PFSK-1 (cell line): Measurements from ENCODE around the gene ZNF416.

Source experiments
- FOXP2 ChIP-seq: optimal IDR thresholded peaks from 2 replicates; pipeline ENCODE3; 2011; ENCODE audit warnings: borderline replicate concordance, control low read depth, inconsistent platforms; ENCODE audit not compliant: insufficient read depth; ENCODE audit errors: extremely low read length, extremely low read depth
- POLR2AphosphoS5 ChIP-seq: IDR thresholded peaks from 2 replicates; pipeline ENCODE4 v1.6.1; 2012; ENCODE audit warnings: low read depth, mild to moderate bottlenecking, control low read depth, low read length, moderate library complexity
- REST ChIP-seq, 2 experiments: IDR thresholded peaks; 2 replicates each; pipeline versions ENCODE4 v1.6.1 to v1.8.0; 2011 to 2012; ENCODE audit warnings: low read depth in 2 of 2, low read length in 2 of 2, control low read depth in 1 of 2, inconsistent platforms in 1 of 2, mild to moderate bottlenecking in 1 of 2, moderate library complexity in 1 of 2; ENCODE audit not compliant: insufficient read depth in 1 of 2
- SIN3A ChIP-seq: IDR thresholded peaks from 2 replicates; pipeline ENCODE4 v1.6.1; 2012; ENCODE audit warnings: mild to moderate bottlenecking, low read length, moderate library complexity, borderline replicate concordance; ENCODE audit not compliant: insufficient read depth
- TAF1 ChIP-seq: IDR thresholded peaks from 2 replicates; pipeline ENCODE4 v1.6.1; 2012; ENCODE audit warnings: low read length, control low read depth, borderline replicate concordance; ENCODE audit not compliant: insufficient read depth

ZNF416 gene

GRCh38 chr19:57559008-57559403 is 19.7 kb downstream of the ZNF416 start:
- TF ChIP-seq FOXP2 (no peak), POLR2AphosphoS5 (no peak), SIN3A (no peak), REST (IDR thresholded peaks at IDR 0.05; ENCODE audit: insufficient read depth in 1 of 2, low read depth in 2 of 2, low read length in 2 of 2) (no peak), TAF1 (no peak)

- TF ChIP-seq SIN3A: no peak
- no peak for TF ChIP-seq POLR2AphosphoS5
- TF ChIP-seq FOXP2: no peak
- TF ChIP-seq REST (IDR thresholded peaks at IDR 0.05; ENCODE audit: insufficient read depth in 1 of 2, low read depth in 2 of 2, low read length in 2 of 2): no peak
- TF ChIP-seq TAF1: no peak
These were observed 20.2 kb downstream of the ZNF416 start for GRCh38 chr19:57558525-57558924.

- TF ChIP-seq SIN3A (no peak), TAF1 (no peak), FOXP2 (no peak), REST (IDR thresholded peaks at IDR 0.05; ENCODE audit: insufficient read depth in 1 of 2, low read depth in 2 of 2, low read length in 2 of 2) (no peak)
These were observed 21.1 kb downstream of the ZNF416 start for GRCh38 chr19:57557659-57558058.

GRCh38 chr19:57552432-57552831 is 26.3 kb downstream of the ZNF416 start:
- TF ChIP-seq TAF1 (no peak), REST (IDR thresholded peaks at IDR 0.05; ENCODE audit: insufficient read depth in 1 of 2, low read depth in 2 of 2, low read length in 2 of 2) (no peak), SIN3A (no peak), FOXP2 (no peak), POLR2AphosphoS5 (no peak)

GRCh38 chr19:57546513-57546912 is 32.2 kb downstream of the ZNF416 start:
- TF ChIP-seq SIN3A: no peak
- TF ChIP-seq TAF1: no peak
- TF ChIP-seq REST (IDR thresholded peaks at IDR 0.05; ENCODE audit: insufficient read depth in 1 of 2, low read depth in 2 of 2, low read length in 2 of 2): no peak
- TF ChIP-seq POLR2AphosphoS5: no peak
- TF ChIP-seq FOXP2: no peak
